ENCODE results near the gene CDC26. TPM values are rescaled to one million over a fixed set of nuclear protein-coding genes. Genes with fewer than 3 reads are reported as not detected.
A peak's percentile ranks its signal among the peaks of the same experiment; 100 is the strongest.

Gene CDC26
- total and polyA plus RNA-seq, 7 donors = 33.8 to 74.5 (median 64.9) TPM

GRCh38 chr9:113281356-113281755 is 6.0 kb upstream of the CDC26 start:
- no peak for DNase-seq
- Histone ChIP-seq H3K4me3 (no peak overlapping the region), H3K36me3 (peaks cover 26 to 95% (median 59%) of the 10 kb centered on the region in 4 donors), H3K4me1 (peaks cover 0 to 19% (median 10%) of the 10 kb centered on the region in 4 donors), H3K9me3 (no peaks in the 10 kb centered on the region), H3K27ac (no peak overlapping the region), H3K27me3 (no peaks in the 10 kb centered on the region)
- 95 to 97% methylated on average over 4 of the region's 4 CpGs for WGBS, 2 donors
- intact Hi-C loops (cut with DNase I) = no loop called here
- TF ChIP-seq POLR2A (IDR thresholded peaks at IDR 0.05) (no peak), CTCF (IDR thresholded peaks at IDR 0.05) (no peak), POLR2AphosphoS5 (IDR thresholded peaks at IDR 0.05) (no peak), EP300 (IDR thresholded peaks at IDR 0.05) (no peak)

GRCh38 chr9:113278840-113279239 is 3.5 kb upstream of the CDC26 start:
- no peak for DNase-seq
- H3K4me1 ChIP-seq = peaks cover 0 to 35% (median 20%) of the 10 kb centered on the region in 4 donors
- peaks cover 14 to 69% (median 41%) of the 10 kb centered on the region in 4 donors for H3K36me3 ChIP-seq
- WGBS, 2 donors = 84 to 93% methylated on average over 4 of the region's 4 CpGs
- intact Hi-C loops (cut with DNase I) = loop anchor here (5.0 kb wide), 1 partner anchor 313 kb away; no protein-coding TSS in a partner anchor
- no peaks in the 10 kb centered on the region for H3K9me3 ChIP-seq
- no peak overlapping the region for H3K27ac ChIP-seq
- no peak overlapping the region for H3K4me3 ChIP-seq
- no peaks in the 10 kb centered on the region for H3K27me3 ChIP-seq
- TF ChIP-seq CTCF (IDR thresholded peaks at IDR 0.05) (no peak), EP300 (IDR thresholded peaks at IDR 0.05) (no peak), POLR2A (IDR thresholded peaks at IDR 0.05) (no peak), POLR2AphosphoS5 (IDR thresholded peaks at IDR 0.05) (no peak)

GRCh38 chr9:113274474-113275156 is 757 bp downstream of the CDC26 start:
- Histone ChIP-seq H3K36me3 (peaks cover 24 to 61% (median 32%) of the 10 kb centered on the region in 4 donors), H3K4me1 (peaks cover 0 to 36% (median 20%) of the 10 kb centered on the region in 4 donors), H3K27ac (peak overlapping the region; percentile 94 to 96 (median 94)), H3K9me3 (no peaks in the 10 kb centered on the region), H3K4me3 (peak overlapping the region; percentile 75 to 89 (median 82)), H3K27me3 (no peaks in the 10 kb centered on the region)
- TF ChIP-seq CTCF (IDR thresholded peaks at IDR 0.05) (peak; percentile 9 to 70 (median 68)), EP300 (IDR thresholded peaks at IDR 0.05) (no peak)
- no peak for DNase-seq
- intact Hi-C loops (cut with DNase I) = loop anchor here (1.0 to 5.0 kb wide), 5 partner anchors 53 to 384 kb away; partner anchors contain the start of genes C9orf43, FKBP15, POLE3 and SLC31A1
- WGBS, 2 donors = 1% methylated on average over 15 of the region's 15 CpGs

- Histone ChIP-seq H3K36me3 (peaks cover 27 to 70% (median 37%) of the 10 kb centered on the region in 4 donors), H3K4me3 (no peak overlapping the region), H3K4me1 (peaks cover 0 to 11% (median 5%) of the 10 kb centered on the region in 4 donors), H3K27me3 (no peaks in the 10 kb centered on the region), H3K9me3 (no peaks in the 10 kb centered on the region), H3K27ac (no peak overlapping the region)
- intact Hi-C loops (cut with DNase I) = no loop called here
- 37 to 77% methylated on average over 2 of the region's 2 CpGs for WGBS, 2 donors
- TF ChIP-seq POLR2A (IDR thresholded peaks at IDR 0.05) (no peak), POLR2AphosphoS5 (IDR thresholded peaks at IDR 0.05) (no peak), EP300 (IDR thresholded peaks at IDR 0.05) (no peak), CTCF (IDR thresholded peaks at IDR 0.05) (no peak)
- no peak for DNase-seq
These were observed 5.5 kb downstream of the CDC26 start for GRCh38 chr9:113269871-113270270.
